ENCODE measurements around the gene NKX1-2.
"Not testable (repeated sequence)": the region's sequence is repeated elsewhere in the genome, so short reads cannot be mapped to it uniquely, and the experiment has no call there.

Gene NKX1-2

DNA sequence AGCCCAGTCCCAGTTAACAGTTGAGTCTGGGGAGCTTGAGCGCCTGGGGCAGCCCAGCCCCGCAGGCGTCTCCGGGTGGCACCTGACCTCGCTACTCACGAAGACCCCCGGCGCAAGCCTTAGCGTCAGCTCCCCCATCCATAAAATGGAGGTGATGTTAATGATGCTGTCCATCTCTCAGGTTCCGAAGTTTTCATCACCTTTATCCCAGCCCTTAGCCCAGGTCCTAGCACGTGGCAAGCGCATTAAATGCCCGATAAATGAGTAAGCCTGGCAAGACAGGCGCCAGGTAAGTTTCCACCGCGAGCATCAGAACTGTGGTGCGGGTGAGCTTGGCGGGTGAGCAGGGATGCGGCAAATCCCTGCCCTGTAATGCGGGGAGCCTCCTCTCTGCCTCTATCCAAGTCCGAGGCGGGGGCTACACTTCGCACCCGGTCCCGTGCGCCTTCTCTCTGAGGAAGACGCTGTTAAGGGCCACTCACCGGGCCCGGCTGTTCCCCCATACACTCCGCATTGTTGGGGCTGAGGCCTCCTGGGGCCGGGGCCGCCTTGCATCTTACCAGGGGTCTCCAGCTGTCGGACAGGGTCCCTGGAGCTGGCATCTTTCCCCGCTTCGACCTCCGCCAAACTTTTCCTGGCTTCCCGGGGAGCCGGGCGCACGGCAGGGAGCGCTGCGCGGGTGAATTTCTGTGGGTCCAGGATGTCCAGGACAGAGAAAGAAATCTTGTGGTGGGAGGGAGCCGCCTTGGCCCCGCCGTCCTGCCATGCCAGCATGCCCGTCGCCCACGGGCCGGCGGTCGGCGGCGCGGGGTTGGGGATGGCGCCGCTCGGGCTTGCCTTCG, 444 bp downstream of the NKX1-2 start:
- DNase-seq = no peak

DNA sequence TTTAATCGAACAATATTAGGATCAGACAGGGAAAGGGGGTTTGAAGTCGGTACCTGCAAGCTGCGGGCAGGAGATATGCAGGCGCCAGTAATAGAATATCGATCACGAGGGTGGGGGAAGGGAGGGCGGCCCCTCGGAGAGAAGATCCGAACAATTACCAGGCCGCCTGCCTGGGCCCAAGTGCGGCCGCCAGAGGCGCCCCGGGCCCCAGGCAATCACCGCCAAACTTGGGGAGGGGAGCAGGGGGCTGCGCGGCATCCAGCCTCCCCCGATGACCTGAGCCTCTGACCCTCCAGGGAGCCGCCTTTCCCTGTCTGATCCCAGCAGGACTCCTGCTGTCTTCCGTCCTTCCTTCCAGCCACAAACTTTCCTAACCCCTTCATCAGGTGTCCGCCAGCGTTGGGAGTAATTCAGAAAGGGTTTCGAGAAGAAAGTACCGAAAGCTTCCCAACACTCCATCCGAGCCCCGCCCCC, 1.1 kb downstream of the NKX1-2 start:
- DNase-seq = no peak

DNA sequence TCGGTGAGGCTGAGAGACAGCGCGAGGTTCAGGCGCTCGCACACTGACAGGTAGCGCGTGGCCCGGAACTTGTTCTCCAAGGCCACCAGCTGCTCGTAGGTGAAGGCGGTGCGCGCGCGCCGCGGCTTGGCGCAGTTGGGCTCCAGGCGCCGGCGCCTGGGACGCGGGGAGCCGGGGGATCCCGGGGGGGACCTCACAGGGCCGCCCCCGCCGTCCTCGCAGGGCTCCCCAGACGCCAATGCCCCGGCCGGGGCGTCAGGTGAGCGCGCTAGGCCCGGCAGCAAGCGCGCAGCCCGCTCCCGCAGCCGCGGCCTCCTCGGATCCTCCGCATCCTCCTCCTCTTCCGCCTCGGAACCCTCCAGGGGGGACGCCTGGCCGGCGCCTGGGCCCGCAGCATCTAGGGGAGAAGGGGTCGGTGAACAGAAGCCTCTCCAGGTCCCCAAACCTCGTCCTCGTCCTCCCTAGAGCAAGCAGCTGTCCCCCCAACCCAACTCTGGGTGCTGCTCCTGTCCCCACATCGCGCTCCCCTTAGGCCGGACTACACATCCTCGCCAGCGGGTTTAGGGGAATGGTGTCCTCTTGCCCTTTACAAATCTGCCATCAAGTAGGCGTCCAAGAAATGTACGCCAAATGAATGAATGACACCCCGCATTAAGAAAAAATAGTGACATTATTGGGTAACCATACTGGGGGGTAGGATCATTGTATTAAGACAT, 1.9 kb downstream of the NKX1-2 start:
- DNase-seq = no peak

DNA sequence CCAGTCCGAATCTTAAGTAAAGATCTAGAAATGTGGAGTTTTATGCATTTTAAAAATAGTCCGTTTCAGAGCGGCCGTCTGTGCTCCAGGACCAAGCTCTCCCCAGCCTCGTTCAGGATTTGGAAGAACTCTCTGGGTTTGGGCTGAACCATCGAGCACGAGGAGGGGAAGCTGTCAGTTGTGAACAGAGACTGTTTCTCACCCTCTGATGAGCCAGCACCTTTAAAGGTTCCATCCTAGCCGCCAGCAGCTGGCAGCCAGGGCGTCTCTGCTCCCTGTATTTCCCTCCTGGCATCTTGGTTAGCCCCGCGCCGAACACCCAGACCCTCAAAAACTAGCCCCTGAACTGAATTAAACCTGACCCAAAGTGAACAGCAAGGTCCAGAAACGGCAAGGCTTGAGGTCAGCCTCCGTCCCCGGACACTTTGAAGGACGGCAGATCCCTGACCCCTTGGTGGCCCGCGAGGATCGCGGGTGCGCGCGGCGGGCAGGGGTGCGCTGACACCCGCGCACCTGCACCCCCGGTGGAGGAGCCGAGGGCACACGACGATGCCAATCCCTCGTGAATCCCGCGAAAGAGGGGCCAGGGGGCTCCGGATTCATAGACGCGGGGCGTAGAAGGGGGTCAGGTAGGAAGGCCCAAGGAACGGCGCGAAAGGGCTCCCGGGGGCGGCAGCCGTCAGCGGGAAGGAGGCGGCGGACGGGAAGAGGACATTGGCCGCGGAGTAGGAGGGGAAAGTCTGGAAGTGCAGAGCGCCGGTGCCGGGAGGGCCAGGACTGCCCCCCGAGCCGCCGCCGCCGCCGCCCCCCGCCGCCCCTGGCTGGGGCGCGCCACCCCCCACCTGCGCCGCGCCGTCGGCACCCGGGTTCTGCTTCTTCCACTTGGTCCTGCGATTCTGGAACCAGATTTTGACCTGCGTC, 2.7 kb downstream of the NKX1-2 start:
- DNase-seq = no peak

DNA sequence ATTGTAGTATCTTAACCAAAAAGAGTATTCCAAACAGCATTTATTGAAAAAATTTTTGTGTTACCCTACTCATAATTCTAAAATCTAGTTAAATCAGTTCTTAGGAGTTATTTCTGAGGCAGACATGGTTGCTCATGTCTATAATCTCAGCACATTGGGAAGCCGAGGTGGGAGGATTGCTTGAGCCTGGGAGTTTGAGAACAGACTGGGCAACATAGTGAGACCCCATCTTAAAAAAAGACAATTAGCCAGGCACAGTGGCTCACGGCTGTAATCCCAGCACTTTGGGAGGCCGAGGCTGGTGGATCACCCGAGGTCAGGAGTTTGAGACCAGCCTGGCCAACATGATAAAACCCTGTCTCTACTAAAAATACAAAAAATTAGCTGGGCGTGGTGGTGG, 8.1 kb downstream of the NKX1-2 start:
- not testable (repeated sequence) for DNase-seq

DNA sequence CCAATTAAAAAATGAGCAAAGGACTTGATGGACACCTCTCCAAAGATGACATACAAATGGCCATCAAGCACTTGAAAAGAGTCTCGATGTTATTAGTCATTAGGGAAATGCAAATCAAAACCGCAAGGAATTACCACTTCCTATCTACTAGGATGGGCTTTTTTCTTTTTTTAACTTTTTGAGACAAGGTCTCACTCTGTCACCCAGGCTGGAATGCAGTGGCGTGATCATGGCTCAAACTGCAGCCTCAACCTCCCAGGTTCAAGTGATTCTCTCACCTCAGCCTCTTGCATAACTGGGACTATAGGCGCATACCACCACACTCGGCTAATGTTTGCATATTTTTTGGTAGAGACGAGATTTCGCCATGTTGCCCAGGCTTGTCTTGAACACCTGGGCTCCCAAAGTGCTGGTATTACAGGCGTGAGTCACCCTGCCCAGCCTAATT, 13.6 kb downstream of the NKX1-2 start:
- DNase-seq = no peak

DNA sequence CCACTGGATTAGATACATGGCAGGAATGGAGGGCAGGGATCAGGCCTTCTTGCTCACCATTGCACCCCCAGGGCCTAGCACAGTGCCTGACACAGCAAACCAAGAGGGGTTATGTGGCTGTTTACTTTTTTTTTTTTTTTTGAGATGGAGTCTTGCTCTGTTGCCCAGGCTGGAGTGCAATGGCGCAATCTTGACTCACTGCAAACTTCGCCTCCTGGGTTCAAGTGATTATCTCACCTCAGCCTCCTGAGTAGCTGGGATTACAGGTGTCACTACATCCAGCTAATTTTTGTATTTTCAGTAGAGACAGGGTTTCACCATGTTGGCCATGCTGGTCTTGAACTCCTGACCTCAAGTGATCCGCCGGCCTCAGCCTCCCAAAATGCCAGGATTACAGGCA, 14.2 kb downstream of the NKX1-2 start:
- not testable (repeated sequence) for DNase-seq

DNA sequence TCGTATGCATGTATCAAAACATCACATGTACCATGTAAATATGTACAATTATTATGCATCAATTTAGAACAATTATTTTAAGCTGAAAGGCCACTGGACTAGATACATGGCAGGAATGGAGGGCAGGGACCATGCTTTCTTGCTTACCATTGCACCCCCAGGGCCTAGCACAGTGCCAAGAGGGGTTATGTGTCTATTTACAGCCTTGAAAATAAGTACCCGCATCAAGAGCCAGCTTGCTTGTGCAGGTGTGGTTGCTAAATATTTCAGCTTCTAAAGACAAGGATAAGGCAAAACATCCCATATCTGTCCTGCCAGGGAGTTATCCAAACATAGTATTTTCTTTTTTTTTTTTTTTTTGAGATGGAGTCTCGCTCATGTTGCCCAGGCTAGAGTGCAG, 16.4 kb downstream of the NKX1-2 start:
- no peak for DNase-seq

DNA sequence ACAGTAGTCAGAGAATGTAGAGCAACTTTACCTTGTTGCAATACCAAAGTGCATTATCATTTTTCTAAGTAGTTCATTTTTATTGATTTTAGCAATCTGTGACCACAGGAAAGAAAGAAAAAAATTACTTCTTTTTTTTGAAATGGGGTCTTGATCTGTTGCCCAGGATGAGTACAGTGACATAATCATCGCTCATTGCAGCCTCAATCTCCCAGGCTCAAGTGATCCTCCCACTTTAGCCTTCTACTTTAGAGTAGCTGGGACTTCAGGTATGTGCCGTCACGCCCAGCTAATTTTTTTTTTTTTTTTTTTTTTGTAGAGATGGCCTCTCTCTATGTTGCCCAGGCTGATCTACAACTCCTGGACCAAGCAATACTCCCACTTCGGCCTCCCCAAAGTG, 19.8 kb downstream of the NKX1-2 start:
- DNase-seq = no peak

DNA sequence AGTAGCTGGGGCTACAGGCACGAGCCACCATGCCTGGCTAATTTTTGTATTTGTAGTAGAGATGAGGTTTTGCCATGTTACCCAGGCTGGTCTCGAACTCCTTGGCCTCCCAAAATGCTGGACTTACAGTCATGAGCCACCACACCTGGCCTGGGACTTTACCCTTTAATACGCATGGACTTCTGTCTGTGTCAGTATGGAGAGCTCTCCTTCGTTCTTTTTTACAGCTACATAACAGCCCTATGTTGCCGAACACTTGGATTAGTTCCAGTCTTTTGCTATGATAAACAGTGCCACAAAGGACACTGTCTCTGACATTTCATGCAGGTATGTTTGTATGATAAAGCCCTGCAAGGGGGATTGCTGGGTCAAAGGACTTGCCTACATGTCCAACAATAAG, 20.3 kb downstream of the NKX1-2 start:
- no peak for DNase-seq

DNA sequence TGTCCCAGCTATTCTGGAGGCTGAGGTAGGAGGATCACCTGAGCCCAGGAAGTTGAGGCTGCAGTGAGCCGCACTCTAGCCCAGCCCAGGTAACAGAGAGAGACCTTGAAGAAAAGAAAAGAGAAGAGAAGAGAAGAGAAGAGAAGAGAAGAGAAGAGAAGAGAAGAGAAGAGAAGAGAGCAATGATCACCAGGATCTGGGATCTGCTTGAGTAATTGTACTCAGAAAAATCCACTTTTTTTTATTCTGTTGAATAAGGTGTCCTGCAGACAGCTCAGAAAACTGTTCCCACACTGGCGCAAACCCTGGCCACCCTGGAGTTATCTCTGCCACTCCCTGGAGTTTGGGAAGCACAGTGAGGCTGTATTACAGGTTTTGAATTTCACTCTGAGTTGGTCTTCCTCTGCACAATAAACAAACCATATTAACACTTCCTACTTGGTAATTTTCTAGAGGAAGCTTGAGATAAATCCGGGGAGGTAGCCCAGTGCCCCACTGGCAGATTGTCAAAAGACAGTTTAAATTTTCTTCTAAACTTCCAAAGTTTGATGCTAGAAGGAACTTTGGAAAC, 21.5 kb downstream of the NKX1-2 start:
- no peak for DNase-seq

DNA sequence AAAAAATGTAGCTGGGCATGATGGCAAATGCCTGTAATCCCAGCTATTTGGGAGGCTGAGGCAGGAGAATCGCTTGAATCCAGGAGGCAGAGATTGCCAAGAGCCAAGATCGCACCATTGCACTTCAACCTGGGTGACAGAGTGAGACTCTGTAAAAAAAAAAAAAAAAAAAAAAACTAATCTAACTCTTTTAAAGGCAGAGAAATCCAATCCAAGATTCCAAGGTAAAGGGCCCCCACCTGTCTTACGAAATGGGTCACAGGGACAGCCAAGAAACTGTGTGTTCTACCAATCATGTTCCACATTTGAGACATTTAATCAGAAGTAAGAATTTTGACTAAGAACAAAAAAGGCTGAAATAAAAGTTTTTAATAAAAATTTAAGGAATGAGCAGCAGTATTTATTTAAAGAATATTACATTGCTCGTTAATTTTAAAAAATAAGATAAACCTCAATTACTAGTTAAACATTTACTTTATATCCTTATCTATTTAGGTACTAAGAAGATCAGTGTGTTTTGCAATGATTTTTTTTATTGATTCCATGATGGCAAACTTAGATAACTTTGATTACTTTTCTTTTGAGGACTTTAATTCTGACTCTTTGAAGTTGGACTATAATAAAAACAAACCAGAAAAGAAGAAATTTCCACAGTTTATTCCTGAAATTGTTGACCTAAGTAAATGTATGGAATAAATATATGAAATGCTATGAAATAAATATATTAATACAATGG, 24.4 kb downstream of the NKX1-2 start:
- DNase-seq = no peak

DNA sequence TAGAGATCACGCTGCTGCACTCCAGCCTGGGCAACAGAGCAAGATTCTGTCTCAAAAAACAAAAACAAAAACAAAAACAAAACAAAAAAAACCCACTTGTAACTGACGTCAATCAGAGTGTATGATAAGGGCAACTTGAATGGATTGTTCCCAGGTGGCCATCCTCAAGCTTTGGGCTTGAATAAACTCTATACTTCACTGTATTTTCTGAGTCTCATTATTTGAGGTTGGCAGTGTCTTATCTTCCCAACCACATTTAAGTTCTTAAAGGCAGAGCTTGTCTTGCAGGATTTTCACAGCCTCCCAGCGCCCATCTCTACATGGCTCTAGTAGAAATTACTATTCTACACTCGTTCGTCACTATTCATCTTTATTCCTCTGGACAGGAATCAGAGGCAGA, 26.0 kb downstream of the NKX1-2 start:
- DNase-seq = no peak

DNA sequence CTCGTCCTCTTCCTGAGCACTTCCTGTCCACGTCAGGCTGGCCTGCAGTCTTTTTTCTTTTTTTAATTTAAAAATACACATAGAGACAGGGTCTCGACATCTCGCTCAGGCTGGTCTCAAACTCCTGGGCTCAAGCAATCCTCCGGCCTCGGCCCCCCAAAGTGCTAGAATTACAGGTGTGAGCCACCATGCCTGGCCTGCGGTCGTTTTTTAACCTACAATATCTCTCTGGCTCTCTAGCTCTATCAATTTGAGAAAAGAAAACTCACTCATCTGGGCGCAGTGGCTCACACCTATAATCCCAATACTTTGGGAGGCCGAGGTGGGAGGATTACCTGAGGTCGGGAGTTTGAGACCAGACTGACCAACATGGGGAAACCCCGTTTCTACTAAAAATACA, 27.1 kb downstream of the NKX1-2 start:
- no peak for DNase-seq

DNA sequence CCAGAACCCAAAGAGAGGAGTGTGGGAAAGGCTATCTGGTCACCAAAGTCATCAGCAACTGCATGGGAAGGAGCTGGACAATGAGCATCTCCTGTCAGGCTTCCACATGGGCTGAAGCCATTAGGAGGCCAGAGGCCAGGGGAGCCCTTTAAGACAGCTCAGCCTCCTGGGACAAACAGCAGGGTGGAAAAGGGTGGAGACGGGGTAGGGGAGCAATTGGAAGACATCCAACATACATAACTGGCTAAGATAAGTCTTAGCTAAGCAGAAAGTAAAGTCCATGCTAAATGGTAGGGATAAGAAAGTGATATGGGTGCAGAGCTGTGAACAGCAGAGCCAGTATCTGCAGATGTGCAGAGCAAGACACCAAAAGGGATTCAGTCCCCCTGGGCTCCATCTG, 29.6 kb downstream of the NKX1-2 start:
- no peak for DNase-seq

DNA sequence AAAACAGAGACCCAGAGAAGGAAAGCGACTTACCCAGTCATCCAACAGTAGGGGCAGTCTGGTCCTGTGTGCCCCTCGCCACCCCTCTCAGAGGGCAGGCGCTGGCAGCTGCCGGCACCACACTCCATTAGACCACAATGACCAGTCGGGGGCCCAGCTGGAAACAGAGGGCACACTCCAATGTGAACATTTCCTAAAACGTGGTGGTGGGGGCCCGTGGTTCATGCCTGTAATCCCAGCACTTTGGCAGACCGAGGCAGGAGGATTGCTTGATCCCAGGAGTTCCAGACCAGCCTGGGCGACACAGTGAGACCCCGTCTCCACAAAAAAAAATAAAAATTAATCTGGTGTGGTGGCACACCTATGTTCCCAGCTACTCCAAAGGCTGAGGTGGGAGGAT, 30.2 kb downstream of the NKX1-2 start:
- no peak for DNase-seq

DNA sequence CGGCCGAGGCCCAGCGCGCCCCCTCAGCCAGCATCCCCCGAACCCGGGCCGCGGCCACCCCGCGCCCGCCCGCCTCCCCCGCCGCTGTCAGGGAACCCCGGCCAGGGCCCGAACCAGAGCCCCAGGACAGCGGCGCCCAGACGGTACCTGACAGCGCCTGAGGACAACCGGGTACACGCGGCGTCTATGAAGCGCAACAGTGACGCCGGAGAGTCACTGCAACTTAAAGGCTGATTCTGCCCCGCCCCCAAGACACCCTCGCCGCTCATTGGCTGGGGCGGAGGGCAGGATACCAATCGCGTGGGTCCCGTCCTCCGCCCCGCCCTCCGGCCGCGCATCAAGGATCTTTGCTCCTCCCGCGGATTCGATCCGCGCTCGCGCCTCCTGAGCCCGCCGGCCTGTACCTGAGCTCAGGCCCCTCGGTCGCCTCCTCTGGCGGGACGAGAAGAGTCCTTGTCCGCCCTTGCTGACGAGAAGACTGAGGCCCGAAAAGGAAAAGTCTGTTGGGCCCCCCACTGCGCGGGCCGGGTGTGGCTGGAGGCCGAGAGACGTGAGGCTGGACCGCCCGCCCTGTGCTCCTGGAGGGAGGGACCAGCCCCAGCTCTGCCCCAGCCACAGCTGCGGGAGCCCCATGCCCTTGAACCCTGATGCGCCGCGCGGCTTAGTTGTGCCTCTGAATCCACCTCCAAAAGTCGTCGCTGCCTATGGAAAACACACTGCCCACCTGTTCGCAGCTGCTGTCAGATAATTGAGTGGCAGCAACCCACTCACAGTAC, 30.9 kb downstream of the NKX1-2 start, which contains the start of gene OAT:
OAT (minus strand) TSS at position 198 of the 776 bp plus-strand sequence. CDS start 6,752 bp downstream, outside the sequence.
- DNase-seq = peak; percentile 62

DNA sequence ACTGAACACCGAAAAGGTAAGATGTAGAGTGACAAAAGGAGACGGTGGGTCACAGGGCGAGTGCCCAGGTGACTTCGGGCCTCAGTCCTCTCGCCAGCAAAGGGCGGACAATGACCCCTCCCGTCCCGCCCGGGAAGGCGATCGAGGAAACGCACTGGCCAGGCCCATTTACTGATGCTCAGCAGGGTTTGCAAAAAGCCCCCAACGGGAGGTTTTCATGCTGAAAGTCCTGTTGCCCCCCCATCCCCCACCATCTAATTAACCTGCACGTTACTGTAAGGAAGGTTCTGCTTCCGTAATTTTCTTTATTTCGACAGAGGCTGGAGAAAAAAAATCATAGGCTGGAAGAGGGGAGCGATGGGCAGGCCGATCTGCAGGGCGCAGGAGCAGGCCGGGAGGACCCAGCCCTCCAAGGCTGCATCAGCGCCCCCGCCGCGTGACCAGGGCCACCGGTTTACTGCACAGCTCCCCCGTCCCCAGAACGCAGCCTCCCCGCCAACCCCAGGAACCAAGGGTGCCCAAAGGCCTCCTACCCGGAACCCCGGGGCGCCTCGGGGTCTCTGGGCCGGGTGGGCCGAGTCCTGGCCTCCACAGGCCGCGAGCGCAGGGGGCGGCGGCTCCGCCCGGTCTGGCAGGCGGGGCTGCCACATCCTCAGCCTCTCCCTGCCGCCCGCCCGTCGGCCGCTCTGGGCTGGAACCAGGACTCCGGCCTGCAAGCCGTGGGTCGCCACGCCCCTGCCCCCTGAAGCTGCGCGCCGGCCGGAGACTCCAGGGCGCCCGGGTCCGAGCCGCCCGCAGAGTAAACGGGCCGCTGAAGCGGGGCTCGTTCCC, 31.7 kb downstream of the NKX1-2 start:
- DNase-seq = no peak

DNA sequence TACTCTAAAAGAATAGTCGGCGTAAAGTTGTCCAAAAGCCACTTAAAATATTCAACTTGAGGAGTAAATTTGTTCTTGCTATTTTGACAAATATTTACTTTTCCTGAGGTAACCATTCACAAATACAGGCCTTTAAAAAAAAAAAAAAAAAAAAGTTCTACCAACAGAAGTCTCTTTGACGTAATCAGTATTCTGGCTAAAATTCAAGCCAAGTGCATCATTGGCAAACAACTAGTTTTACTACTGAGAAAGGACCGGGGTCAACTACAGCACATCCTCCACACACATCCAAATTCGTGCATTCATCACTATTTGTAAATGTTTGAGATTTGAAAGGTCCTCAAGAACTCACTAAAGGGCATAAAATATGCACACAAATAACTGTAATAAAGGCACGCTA, 33.1 kb downstream of the NKX1-2 start:
- no peak for DNase-seq

DNA sequence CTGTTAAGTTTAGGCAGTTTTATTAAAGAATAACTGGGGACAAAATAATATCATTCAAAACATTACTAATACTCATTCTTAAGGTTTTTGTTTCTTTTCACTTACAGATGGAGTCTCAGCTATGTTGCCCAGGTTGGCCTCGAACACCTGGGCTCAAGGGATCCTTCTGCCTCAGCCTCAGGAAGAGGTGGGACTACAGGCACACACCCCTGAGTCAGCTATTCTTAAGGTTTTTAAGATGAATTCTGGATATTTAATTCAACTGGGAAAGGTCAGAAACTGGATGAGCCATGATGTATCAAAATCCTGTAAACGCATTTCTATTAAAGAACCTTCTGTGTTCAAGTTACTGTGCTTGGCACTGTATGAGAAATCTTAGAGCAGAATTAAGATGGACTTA, 34.6 kb downstream of the NKX1-2 start:
- DNase-seq = no peak

Measured in NCI-H1417 treated with DMSO at 0.1 percent for 48 hours (cell line).